GM11168 (cell line): ENCODE data around the gene DCAF11.

Source experiments
- in situ Hi-C: fragments of 300-500 bp; cut with MboI; formaldehyde crosslinking; loops from one replicate; pipeline ENCODE4 v1.12.0; 2022; ENCODE audit warnings: low sequenced_read_pairs; ENCODE audit not compliant: unreplicated experiment

The DCAF11 gene

GRCh38 chr14:24077086-24077485, 37.5 kb upstream of the DCAF11 start:
- in situ Hi-C loops, result loop anchor here (25.0 kb wide), 1 partner anchor 90 kb away; the partner anchor contains the start of gene DHRS4L2

- in situ Hi-C loops, result loop anchor here (25.0 kb wide), 1 partner anchor 91 kb away; the partner anchor contains the start of gene DHRS4L2
Observed at GRCh38 chr14:24078146-24078545, 36.4 kb upstream of the DCAF11 start.

DNA sequence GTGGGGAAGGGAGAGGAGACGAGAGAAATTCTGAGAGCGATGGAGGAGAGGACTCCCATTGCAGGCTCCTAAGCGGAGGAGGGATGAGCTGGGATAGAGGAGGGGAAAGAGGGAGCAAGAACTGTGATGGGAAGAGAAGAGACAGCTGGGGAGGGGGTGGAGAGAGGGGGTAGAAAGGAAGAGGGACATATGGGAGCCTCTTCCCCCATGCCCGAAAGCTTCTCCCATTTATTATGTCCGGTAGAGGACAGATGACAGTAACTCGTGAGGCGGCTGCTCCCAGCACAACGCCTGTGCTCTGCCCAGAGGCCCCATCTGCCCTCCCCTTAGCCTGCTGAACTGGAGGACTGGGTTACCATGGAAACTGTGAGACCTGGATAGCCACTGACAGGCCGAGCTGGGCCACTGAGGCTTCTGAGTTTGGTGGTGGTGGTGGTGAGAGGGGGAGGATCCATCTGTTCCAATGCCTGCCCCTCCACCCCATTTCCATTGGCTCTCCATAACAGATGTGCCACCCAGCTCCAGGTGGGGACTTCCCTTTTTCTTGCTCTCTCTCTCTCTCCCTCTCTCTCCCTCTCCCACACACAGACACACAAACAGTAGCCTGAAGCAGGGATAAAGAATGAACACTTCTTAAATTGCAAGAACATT, 35.0 kb upstream of the DCAF11 start:
- in situ Hi-C loops, result loop anchor here (25.0 kb wide), 1 partner anchor 92 kb away; the partner anchor contains the start of gene DHRS4L2

DNA sequence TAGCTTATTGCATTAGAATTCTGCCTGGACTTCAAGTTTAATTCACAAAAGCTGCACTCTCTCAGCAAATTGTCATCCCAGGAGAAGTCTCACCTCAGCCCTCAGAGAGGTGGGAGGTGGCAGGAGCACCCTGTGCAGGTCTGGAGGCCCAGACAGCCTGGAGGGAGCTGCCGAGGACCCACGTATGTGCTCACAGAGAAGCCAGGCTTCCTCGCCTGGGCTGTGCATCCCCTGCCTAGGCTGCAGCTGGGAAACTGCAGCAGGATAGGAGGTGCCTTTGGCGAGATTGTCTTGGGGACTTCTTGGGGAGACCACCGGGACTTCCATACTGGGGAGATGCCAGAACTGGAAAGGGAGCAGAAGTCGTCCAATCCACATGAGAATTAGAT, 34.4 kb upstream of the DCAF11 start:
- in situ Hi-C loops, result loop anchor here (25.0 kb wide), 1 partner anchor 93 kb away; the partner anchor contains the start of gene DHRS4L2

DNA sequence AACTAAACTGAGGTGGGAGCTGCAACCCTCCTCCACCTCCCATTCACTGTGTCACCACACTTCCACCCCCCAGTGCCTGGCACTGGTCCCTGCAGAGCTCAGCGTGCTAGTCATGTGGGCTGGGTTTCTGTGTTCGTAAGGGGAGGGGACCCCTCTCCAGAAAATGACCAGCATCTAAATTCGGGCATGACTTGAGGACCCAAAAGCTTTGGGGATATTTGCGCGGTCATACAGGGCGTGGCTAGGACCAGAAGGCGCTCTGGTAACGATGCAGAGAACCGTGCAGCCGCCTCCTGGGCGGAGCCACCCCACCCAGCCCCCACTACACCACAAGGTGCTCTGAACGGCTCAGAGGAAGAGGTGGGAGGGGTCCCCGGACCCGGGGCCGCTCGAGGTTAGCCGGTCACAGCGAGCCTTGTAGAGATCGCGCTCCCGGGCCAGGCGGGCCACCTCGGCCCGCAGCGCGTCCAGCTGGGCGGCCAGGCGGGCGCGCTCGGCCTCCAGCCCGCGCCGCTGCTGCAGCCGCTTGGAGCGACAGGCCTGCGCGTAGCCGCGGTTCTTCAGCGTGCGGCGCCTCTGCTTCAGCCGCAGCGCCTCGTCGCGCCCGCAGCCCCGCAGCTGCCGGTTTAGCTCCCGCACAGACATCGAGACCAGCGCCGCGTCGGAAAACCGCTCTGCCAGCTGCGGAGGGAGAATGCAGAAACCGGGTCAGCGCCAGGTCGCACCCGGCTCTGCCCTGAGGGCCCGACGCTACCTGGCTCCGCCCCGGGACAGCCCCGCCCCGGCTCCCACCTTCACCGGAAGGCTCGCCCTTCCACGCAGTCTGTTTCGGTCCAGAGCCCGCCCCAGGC, 33.5 kb upstream of the DCAF11 start:
- in situ Hi-C loops, result loop anchor here (25.0 kb wide), 1 partner anchor 94 kb away; the partner anchor contains the start of gene DHRS4L2

GRCh38 chr14:24081739-24082211, 32.8 kb upstream of the DCAF11 start:
- in situ Hi-C loops, result loop anchor here (25.0 kb wide), 1 partner anchor 94 kb away; the partner anchor contains the start of gene DHRS4L2

- in situ Hi-C loops, result loop anchor here (25.0 kb wide), 1 partner anchor 95 kb away; the partner anchor contains the start of gene DHRS4L2
Observed at GRCh38 chr14:24082411-24083080, 32.0 kb upstream of the DCAF11 start.

- in situ Hi-C loops, result loop anchor here (25.0 kb wide), 1 partner anchor 96 kb away; the partner anchor contains the start of gene DHRS4L2
Observed at GRCh38 chr14:24083462-24083861, 31.1 kb upstream of the DCAF11 start.

DNA sequence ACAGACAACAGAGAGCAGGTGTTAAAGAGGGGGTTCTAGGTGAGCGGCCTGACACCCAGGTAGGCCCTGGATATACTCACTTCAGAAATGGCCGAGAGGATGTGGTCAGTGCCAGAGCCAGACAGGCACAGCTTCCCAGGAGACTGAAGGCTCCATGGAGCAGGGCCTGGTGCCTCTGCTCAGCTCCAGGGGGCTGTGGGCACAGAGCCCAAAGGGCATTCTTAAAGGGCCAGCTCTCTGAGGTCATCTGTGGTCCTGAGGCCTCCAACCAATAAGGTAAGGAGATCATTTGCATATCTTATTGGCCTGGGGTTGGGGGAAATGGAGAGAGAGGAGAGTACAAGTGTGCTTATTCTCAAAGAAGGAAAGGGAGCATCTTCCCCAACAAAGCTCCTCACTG, 30.1 kb upstream of the DCAF11 start:
- in situ Hi-C loops, result loop anchor here (25.0 kb wide), 1 partner anchor 97 kb away; the partner anchor contains the start of gene DHRS4L2

DNA sequence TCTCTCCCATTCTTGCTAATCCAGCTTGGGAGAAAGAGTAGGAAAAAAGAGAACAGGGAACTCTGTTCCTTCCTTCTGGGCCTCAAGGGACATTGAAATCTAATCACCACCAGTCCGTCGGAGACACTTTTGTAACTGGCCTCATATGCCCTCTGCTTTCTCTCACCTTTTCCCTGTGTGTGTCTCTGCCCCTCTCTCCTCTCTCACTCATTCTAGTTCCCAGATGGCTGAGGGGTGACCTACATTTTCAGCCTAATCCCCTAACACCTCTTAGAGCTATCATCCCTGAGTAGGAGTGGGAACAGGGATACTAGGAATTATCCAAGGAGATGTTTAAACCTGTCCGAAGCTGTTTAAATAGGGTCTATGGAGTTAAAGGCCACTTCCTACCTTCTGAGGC, 29.4 kb upstream of the DCAF11 start:
- in situ Hi-C loops, result loop anchor here (25.0 kb wide), 1 partner anchor 98 kb away; the partner anchor contains the start of gene DHRS4L2

- in situ Hi-C loops, result loop anchor here (25.0 kb wide), 1 partner anchor 99 kb away; the partner anchor contains the start of gene DHRS4L2
Observed at GRCh38 chr14:24086193-24086955, 28.2 kb upstream of the DCAF11 start.

DNA sequence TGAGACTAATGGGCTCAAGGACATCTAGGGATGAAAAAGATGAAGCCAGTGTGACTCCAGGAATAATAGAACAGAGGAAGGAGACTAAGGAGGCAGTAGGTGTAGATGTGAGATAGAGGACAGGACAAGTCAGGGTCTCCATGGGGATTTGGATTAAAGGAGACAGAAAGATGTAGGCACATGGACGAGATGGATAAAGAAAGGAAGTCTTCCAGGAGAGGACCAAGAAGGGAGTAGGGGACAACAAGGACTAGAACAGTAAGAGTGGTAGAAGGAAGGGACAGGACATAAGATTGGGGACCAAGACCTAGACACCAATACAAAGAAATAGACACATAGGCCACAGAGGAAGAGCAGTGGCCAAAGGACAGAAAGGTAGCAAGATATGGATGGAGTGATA, 27.6 kb upstream of the DCAF11 start:
- in situ Hi-C loops, result loop anchor here (25.0 kb wide), 1 partner anchor 100 kb away; the partner anchor contains the start of gene DHRS4L2

- in situ Hi-C loops, result loop anchor here (25.0 kb wide), 1 partner anchor 101 kb away; the partner anchor contains the start of gene DHRS4L2
Observed at GRCh38 chr14:24088095-24088494, 26.5 kb upstream of the DCAF11 start.

- in situ Hi-C loops, result loop anchor here (5.0 to 25.0 kb wide), 2 partner anchors 33 to 103 kb away; partner anchors contain the start of gene DHRS4L2
Observed at GRCh38 chr14:24089890-24090289, 24.7 kb upstream of the DCAF11 start.

GRCh38 chr14:24092110-24092504, 22.5 kb upstream of the DCAF11 start:
- in situ Hi-C loops, result loop anchor here (5.0 to 25.0 kb wide), 2 partner anchors 35 to 105 kb away; partner anchors contain the start of gene DHRS4L2

DNA sequence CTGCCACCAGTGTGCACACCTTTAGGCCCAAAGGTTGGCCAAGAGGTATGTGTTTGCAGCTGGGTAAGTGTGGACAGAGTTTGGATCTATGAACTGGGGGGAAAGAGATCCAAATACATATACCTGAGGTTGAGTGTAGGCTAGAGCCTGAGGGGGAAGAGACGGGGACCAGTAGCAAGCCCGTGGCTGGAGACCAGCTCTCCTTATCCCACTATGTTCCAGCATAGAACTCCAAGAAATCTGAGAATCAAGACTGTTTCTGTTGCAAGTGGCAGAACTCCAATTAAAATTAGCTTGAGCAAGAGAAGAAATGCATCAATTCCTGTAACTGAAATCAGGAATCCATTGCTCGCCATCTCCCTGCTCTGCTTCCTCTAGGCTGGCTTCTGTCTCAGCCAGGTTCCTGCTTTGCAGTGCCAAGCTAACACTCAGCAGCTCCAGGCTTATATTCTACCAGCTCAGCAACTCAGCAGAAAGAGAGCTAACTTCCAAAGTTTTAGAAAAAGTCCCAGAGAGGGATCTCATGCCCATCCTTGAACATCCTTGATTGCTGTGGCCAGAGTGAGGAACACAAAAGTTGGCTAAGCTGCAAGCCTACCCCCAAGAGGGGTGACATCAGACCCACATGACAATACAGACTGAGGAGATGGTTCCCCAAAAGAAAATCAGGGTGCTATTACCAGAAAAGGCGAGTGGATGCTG, 21.9 kb upstream of the DCAF11 start:
- in situ Hi-C loops, result loop anchor here (5.0 to 25.0 kb wide), 2 partner anchors 35 to 105 kb away; partner anchors contain the start of gene DHRS4L2

GRCh38 chr14:24093207-24093900, 21.2 kb upstream of the DCAF11 start:
- in situ Hi-C loops, result loop anchor here (5.0 to 25.0 kb wide), 2 partner anchors 36 to 106 kb away; partner anchors contain the start of gene DHRS4L2
